DOHH2 (cell line): ENCODE data around the gene CR1L.

Experiments used
- CTCF ChIP-seq: fragments of 200-600 bp; sonication (generic); IDR thresholded peaks from one replicate; pipeline ENCODE4 v1.5.1; 2014; ENCODE audit warnings: antibody characterized with exemption, mild to moderate bottlenecking, low read depth, low read length; ENCODE audit not compliant: poor library complexity, severe bottlenecking
- EZH2phosphoT487 ChIP-seq: fragments of 200-600 bp; sonication (generic); IDR thresholded peaks from 2 replicates; pipeline ENCODE4 v1.6.1; 2017; ENCODE audit warnings: borderline replicate concordance, mild to moderate bottlenecking, antibody characterized with exemption, low read length, moderate library complexity, mixed read lengths

GRCh38 chr1:207747627-207748492, 102.9 kb downstream of the CR1L start:
- TF ChIP-seq CTCF, result no peak
- TF ChIP-seq EZH2phosphoT487, result no peak
